HepG2 (cell line): Measurements from ENCODE around the gene C1QTNF1. TPM values are rescaled to one million over a fixed set of nuclear protein-coding genes. Genes with fewer than 3 reads are reported as not detected.

Experiments
- CENPX ChIP-seq: sonication (generic); formaldehyde crosslinking; IDR thresholded peaks from 2 replicates; pipeline ENCODE4 v1.9.0; 2021; ENCODE audit warnings: mild to moderate bottlenecking, missing genetic modification reagents, moderate library complexity
- JUNB ChIP-seq: sonication (generic); formaldehyde crosslinking; IDR thresholded peaks from 2 replicates; pipeline ENCODE4 v1.8.0; 2022; ENCODE audit warnings: missing genetic modification reagents, mild to moderate bottlenecking, borderline replicate concordance
- NR2C2 ChIP-seq: sonication (generic); formaldehyde crosslinking; IDR thresholded peaks from 2 replicates; pipeline ENCODE4 v1.4.0; 2020; ENCODE audit warnings: missing genetic modification reagents, mild to moderate bottlenecking, moderate library complexity, borderline replicate concordance
- TBX2 ChIP-seq: sonication (generic); formaldehyde crosslinking; IDR thresholded peaks from 2 replicates; pipeline ENCODE4 v1.5.0; 2020; ENCODE audit warnings: missing genetic modification reagents, mild to moderate bottlenecking, borderline replicate concordance
- TEAD3 ChIP-seq: optimal IDR thresholded peaks from 2 replicates; pipeline ENCODE3; 2016; ENCODE audit warnings: borderline replicate concordance
- ZFP1 ChIP-seq: IDR thresholded peaks from 2 replicates; pipeline ENCODE4 v1.6.1; 2016
- ZNF317 ChIP-seq: sonication (generic); formaldehyde crosslinking; IDR thresholded peaks from 2 replicates; pipeline ENCODE4 v1.5.0; 2020; ENCODE audit warnings: mild to moderate bottlenecking, missing genetic modification reagents
- ZNF382 ChIP-seq: sonication (generic); formaldehyde crosslinking; IDR thresholded peaks from 2 replicates; pipeline ENCODE4 v1.5.0; 2020; ENCODE audit warnings: missing genetic modification reagents, mild to moderate bottlenecking, borderline replicate concordance
- ZNF557 ChIP-seq: sonication (generic); formaldehyde crosslinking; IDR thresholded peaks from 2 replicates; pipeline ENCODE4 v1.4.0; 2020; ENCODE audit warnings: missing genetic modification reagents
- ZNF775 ChIP-seq: sonication (generic); formaldehyde crosslinking; IDR thresholded peaks from 2 replicates; pipeline ENCODE4 v1.4.0; 2020; ENCODE audit warnings: missing genetic modification reagents, mild to moderate bottlenecking, moderate library complexity, borderline replicate concordance
- ZNF776 ChIP-seq: sonication (generic); formaldehyde crosslinking; IDR thresholded peaks from 2 replicates; pipeline ENCODE4 v1.4.0; 2020; ENCODE audit warnings: mild to moderate bottlenecking, missing genetic modification reagents
- ZNF777 ChIP-seq: sonication (generic); formaldehyde crosslinking; IDR thresholded peaks from 2 replicates; pipeline ENCODE4 v1.4.0; 2020; ENCODE audit warnings: missing genetic modification reagents
- ZNF782 ChIP-seq: sonication (generic); formaldehyde crosslinking; IDR thresholded peaks from 2 replicates; pipeline ENCODE4 v1.4.0; 2020; ENCODE audit warnings: missing genetic modification reagents, mild to moderate bottlenecking, borderline replicate concordance
- polyA plus RNA-seq, 8 experiments: library from polyadenylated mRNA; depleted of rRNA in 3 of 8; stranded (reverse) in 7 of 8; unstranded in 1 of 8; fragments of >200 nt; fragmentation: Illumina TruSeq in 4 of 8; extraction: Trizol in 4 of 8; gene quantifications; 2 replicates each; pipeline versions ENCODE4 v1.2.1 to v1.2.3, GENCODE V29; 2011 to 2016; ENCODE audit warnings: low read depth in 4 of 8, missing spikeins in 1 of 8, mixed read lengths in 1 of 8; ENCODE audit not compliant: insufficient read depth in 1 of 8
- total RNA-seq, 5 experiments: library from RNA; depleted of rRNA; stranded (reverse); fragments of >200 nt; fragmentation: Illumina TruSeq; extraction: Trizol; gene quantifications; 2 replicates each; pipeline ENCODE4 v1.2.3, GENCODE V29; 2016; ENCODE audit warnings: low read depth in 1 of 5
- TF ChIP-seq, protein P1 (sequence below): sonication (generic); formaldehyde crosslinking; IDR thresholded peaks from 2 replicates; pipeline ENCODE4 v1.4.0; 2020; ENCODE audit warnings: missing genetic modification reagents, mild to moderate bottlenecking, borderline replicate concordance
- TF ChIP-seq, protein P2 (sequence below): sonication (generic); formaldehyde crosslinking; IDR thresholded peaks from 2 replicates; pipeline ENCODE4 v1.5.0; 2020; ENCODE audit warnings: mild to moderate bottlenecking, missing genetic modification reagents, borderline replicate concordance
- TF ChIP-seq, protein P3 (sequence below): sonication (generic); formaldehyde crosslinking; IDR thresholded peaks from 2 replicates; pipeline ENCODE4 v1.4.0; 2020; ENCODE audit warnings: mild to moderate bottlenecking, missing genetic modification reagents, borderline replicate concordance
- TF ChIP-seq, protein P4 (sequence below): sonication (generic); formaldehyde crosslinking; IDR thresholded peaks from 2 replicates; pipeline ENCODE4 v1.4.0; 2020; ENCODE audit warnings: missing genetic modification reagents

Gene C1QTNF1
- total and polyA plus RNA-seq, 2 of the 13 experiments (the other 11 are each of a cell fraction or from before 2014, with no cell fraction given) = 0.18 to 0.86 TPM

DNA sequence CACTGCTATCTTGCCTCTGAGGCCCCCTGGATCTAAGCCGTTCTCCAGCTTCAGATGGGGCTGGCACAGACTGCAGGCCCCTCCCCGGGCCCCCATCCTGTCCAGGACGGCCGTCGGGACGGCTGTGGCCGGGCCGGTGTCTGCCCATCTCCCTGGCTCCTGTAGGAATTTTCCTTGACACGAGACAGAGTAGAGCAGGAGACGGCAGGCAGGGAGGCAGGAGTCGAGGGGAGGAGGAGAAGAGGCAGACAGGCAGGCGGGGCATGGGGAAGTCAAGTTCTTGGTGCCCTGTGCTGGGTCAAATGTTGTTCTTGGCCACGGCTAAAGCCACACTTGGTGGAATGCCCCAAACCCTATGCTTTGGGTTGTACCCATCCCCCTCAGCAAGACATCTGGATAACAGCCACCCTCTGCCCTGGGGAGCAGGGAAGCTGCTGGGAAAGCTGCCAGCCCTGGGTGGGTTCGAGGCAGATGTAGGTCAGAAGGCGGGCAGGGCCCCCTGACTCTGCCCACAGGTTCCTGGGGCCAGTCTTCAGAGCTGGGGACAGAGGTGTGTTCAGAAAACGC is 4.0 kb downstream of the C1QTNF1 start (continued):
- TF ChIP-seq, protein P1, sequence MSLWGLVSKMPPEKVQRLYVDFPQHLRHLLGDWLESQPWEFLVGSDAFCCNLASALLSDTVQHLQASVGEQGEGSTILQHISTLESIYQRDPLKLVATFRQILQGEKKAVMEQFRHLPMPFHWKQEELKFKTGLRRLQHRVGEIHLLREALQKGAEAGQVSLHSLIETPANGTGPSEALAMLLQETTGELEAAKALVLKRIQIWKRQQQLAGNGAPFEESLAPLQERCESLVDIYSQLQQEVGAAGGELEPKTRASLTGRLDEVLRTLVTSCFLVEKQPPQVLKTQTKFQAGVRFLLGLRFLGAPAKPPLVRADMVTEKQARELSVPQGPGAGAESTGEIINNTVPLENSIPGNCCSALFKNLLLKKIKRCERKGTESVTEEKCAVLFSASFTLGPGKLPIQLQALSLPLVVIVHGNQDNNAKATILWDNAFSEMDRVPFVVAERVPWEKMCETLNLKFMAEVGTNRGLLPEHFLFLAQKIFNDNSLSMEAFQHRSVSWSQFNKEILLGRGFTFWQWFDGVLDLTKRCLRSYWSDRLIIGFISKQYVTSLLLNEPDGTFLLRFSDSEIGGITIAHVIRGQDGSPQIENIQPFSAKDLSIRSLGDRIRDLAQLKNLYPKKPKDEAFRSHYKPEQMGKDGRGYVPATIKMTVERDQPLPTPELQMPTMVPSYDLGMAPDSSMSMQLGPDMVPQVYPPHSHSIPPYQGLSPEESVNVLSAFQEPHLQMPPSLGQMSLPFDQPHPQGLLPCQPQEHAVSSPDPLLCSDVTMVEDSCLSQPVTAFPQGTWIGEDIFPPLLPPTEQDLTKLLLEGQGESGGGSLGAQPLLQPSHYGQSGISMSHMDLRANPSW (CRISPR knock-in tag) = no peak
- TF ChIP-seq ZNF382 (CRISPR knock-in tag) (no peak), TBX2 (CRISPR knock-in tag) (no peak; the same call in 1 of the 2 replicates), TEAD3 (CRISPR knock-in tag) (no peak), CENPX (CRISPR knock-in tag) (no peak), ZNF557 (CRISPR knock-in tag) (0 out of 2 replicates have a peak, but pooled peaks have one; percentile 34), ZFP1 (CRISPR knock-in tag) (0 out of 2 replicates have a peak, but pooled peaks have one; percentile 16), NR2C2 (CRISPR knock-in tag) (no peak), JUNB (CRISPR knock-in tag) (no peak), ZNF782 (CRISPR knock-in tag) (no peak), ZNF775 (CRISPR knock-in tag) (no peak), ZNF776 (CRISPR knock-in tag) (no peak), ZNF777 (no peak), ZNF317 (CRISPR knock-in tag) (no peak)
- TF ChIP-seq, protein P2, sequence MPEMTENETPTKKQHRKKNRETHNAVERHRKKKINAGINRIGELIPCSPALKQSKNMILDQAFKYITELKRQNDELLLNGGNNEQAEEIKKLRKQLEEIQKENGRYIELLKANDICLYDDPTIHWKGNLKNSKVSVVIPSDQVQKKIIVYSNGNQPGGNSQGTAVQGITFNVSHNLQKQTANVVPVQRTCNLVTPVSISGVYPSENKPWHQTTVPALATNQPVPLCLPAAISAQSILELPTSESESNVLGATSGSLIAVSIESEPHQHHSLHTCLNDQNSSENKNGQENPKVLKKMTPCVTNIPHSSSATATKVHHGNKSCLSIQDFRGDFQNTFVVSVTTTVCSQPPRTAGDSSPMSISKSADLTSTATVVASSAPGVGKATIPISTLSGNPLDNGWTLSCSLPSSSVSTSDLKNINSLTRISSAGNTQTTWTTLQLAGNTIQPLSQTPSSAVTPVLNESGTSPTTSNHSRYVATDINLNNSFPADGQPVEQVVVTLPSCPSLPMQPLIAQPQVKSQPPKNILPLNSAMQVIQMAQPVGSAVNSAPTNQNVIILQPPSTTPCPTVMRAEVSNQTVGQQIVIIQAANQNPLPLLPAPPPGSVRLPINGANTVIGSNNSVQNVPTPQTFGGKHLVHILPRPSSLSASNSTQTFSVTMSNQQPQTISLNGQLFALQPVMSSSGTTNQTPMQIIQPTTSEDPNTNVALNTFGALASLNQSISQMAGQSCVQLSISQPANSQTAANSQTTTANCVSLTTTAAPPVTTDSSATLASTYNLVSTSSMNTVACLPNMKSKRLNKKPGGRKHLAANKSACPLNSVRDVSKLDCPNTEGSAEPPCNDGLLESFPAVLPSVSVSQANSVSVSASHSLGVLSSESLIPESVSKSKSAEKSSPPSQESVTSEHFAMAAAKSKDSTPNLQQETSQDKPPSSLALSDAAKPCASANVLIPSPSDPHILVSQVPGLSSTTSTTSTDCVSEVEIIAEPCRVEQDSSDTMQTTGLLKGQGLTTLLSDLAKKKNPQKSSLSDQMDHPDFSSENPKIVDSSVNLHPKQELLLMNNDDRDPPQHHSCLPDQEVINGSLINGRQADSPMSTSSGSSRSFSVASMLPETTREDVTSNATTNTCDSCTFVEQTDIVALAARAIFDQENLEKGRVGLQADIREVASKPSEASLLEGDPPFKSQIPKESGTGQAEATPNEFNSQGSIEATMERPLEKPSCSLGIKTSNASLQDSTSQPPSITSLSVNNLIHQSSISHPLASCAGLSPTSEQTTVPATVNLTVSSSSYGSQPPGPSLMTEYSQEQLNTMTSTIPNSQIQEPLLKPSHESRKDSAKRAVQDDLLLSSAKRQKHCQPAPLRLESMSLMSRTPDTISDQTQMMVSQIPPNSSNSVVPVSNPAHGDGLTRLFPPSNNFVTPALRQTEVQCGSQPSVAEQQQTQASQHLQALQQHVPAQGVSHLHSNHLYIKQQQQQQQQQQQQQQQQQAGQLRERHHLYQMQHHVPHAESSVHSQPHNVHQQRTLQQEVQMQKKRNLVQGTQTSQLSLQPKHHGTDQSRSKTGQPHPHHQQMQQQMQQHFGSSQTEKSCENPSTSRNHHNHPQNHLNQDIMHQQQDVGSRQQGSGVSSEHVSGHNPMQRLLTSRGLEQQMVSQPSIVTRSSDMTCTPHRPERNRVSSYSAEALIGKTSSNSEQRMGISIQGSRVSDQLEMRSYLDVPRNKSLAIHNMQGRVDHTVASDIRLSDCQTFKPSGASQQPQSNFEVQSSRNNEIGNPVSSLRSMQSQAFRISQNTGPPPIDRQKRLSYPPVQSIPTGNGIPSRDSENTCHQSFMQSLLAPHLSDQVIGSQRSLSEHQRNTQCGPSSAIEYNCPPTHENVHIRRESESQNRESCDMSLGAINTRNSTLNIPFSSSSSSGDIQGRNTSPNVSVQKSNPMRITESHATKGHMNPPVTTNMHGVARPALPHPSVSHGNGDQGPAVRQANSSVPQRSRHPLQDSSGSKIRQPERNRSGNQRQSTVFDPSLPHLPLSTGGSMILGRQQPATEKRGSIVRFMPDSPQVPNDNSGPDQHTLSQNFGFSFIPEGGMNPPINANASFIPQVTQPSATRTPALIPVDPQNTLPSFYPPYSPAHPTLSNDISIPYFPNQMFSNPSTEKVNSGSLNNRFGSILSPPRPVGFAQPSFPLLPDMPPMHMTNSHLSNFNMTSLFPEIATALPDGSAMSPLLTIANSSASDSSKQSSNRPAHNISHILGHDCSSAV (CRISPR knock-in tag) = no peak
- TF ChIP-seq, protein P3, sequence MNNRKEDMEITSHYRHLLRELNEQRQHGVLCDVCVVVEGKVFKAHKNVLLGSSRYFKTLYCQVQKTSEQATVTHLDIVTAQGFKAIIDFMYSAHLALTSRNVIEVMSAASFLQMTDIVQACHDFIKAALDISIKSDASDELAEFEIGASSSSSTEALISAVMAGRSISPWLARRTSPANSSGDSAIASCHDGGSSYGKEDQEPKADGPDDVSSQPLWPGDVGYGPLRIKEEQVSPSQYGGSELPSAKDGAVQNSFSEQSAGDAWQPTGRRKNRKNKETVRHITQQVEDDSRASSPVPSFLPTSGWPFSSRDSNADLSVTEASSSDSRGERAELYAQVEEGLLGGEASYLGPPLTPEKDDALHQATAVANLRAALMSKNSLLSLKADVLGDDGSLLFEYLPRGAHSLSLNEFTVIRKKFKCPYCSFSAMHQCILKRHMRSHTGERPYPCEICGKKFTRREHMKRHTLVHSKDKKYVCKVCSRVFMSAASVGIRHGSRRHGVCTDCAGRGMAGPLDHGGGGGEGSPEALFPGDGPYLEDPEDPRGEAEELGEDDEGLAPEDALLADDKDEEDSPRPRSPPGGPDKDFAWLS (CRISPR knock-in tag) = no peak
- TF ChIP-seq, protein P4, sequence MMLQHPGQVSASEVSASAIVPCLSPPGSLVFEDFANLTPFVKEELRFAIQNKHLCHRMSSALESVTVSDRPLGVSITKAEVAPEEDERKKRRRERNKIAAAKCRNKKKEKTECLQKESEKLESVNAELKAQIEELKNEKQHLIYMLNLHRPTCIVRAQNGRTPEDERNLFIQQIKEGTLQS (CRISPR knock-in tag) = no peak
